ENCODE results near the gene TMCC2. TPM values are rescaled to one million over a fixed set of nuclear protein-coding genes. Genes with fewer than 3 reads are reported as not detected.

Gene TMCC2
- total RNA-seq, 1 experiment from 2014 or later, result 2.7 TPM

DNA sequence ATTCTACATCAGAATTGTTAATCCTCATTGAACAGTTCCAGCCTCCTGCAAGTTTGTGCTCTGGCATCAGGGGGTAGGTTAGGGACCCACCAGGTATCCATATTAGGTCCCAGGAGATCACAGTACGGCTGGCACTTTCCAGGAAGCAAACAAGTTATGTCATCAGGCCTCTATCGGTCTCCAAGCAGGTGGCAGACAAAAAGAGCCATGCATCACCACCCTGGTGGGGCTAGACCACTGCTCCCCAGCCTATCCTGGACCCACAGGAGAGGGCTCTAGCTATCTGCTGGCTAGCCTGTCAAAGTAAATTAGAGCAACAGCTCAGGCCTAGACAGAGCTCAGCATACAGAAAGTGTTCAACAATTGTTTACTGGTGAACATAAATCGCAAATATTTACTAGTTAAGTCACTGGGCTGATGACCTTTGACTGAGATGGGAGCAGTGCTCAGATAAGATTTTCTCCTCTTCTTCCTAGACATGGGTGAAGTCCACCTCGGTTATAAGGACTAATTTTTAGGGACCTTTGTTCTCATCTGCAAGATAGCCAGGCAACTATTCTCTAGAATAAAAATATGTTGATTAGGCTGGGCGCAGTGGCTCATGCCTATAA lies 87.4 kb downstream of the TMCC2 start:
- H3K4me1 ChIP-seq (ENCODE audit: control insufficient read depth in 1 of 2, insufficient read depth in 2 of 2, low read length in 2 of 2), result peaks cover 37 to 43% of the 10 kb centered on the region in 2 experiments
- no peak overlapping the region for H3K9ac ChIP-seq (ENCODE audit: low read length)
- H3K4me3 ChIP-seq (replicated peaks in 1 of 2; ENCODE audit: low read depth in 1 of 2, low read length in 2 of 2), result no peak overlapping the region
- peaks cover 2 to 13% of the 10 kb centered on the region in 2 experiments; a peak in 2 of 4 replicates for H3K36me3 ChIP-seq (ENCODE audit: control insufficient read depth in 1 of 2, insufficient read depth in 2 of 2, low read length in 2 of 2)
- no peak overlapping the region for H2AFZ ChIP-seq (ENCODE audit: low read depth, low read length, poor library complexity, severe bottlenecking)
- no peaks in the 10 kb centered on the region for H3K27me3 ChIP-seq (ENCODE audit: insufficient read depth, low read length)
- RAD21 ChIA-PET (ENCODE audit: low non-redundant PET in 1 of 2, low total read pairs in 2 of 2, uncharacterized antibody in 2 of 2, unreplicated experiment in 2 of 2), result no interaction called here
- H3K9me3 ChIP-seq (ENCODE audit: control insufficient read depth in 1 of 2, insufficient read depth in 1 of 2, low read depth in 1 of 2, low read length in 2 of 2), result no peaks in the 10 kb centered on the region
- TF ChIP-seq, protein P1, sequence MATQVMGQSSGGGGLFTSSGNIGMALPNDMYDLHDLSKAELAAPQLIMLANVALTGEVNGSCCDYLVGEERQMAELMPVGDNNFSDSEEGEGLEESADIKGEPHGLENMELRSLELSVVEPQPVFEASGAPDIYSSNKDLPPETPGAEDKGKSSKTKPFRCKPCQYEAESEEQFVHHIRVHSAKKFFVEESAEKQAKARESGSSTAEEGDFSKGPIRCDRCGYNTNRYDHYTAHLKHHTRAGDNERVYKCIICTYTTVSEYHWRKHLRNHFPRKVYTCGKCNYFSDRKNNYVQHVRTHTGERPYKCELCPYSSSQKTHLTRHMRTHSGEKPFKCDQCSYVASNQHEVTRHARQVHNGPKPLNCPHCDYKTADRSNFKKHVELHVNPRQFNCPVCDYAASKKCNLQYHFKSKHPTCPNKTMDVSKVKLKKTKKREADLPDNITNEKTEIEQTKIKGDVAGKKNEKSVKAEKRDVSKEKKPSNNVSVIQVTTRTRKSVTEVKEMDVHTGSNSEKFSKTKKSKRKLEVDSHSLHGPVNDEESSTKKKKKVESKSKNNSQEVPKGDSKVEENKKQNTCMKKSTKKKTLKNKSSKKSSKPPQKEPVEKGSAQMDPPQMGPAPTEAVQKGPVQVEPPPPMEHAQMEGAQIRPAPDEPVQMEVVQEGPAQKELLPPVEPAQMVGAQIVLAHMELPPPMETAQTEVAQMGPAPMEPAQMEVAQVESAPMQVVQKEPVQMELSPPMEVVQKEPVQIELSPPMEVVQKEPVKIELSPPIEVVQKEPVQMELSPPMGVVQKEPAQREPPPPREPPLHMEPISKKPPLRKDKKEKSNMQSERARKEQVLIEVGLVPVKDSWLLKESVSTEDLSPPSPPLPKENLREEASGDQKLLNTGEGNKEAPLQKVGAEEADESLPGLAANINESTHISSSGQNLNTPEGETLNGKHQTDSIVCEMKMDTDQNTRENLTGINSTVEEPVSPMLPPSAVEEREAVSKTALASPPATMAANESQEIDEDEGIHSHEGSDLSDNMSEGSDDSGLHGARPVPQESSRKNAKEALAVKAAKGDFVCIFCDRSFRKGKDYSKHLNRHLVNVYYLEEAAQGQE (IDR thresholded peaks at IDR 0.05; ENCODE audit: low read depth), result no peak
- TF ChIP-seq YY1 (IDR thresholded peaks at IDR 0.05; ENCODE audit: extremely low read depth, insufficient replicate concordance, low read depth, low read length), result no peak
- TF ChIP-seq, protein P2, sequence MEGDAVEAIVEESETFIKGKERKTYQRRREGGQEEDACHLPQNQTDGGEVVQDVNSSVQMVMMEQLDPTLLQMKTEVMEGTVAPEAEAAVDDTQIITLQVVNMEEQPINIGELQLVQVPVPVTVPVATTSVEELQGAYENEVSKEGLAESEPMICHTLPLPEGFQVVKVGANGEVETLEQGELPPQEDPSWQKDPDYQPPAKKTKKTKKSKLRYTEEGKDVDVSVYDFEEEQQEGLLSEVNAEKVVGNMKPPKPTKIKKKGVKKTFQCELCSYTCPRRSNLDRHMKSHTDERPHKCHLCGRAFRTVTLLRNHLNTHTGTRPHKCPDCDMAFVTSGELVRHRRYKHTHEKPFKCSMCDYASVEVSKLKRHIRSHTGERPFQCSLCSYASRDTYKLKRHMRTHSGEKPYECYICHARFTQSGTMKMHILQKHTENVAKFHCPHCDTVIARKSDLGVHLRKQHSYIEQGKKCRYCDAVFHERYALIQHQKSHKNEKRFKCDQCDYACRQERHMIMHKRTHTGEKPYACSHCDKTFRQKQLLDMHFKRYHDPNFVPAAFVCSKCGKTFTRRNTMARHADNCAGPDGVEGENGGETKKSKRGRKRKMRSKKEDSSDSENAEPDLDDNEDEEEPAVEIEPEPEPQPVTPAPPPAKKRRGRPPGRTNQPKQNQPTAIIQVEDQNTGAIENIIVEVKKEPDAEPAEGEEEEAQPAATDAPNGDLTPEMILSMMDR (IDR thresholded peaks at IDR 0.05 in 2 of 3, conservative IDR thresholded peaks at IDR 0.05 in 1 of 3; ENCODE audit: borderline replicate concordance in 1 of 3, insufficient read depth in 1 of 3, low read depth in 2 of 3, low read length in 2 of 3), result no peak
- no peak for TF ChIP-seq RAD21 (IDR thresholded peaks at IDR 0.05; ENCODE audit: low read depth)
- TF ChIP-seq TCF7L2 (IDR thresholded peaks at IDR 0.05; ENCODE audit: borderline replicate concordance, extremely low read depth, insufficient read depth, insufficient read length), result no peak
- TF ChIP-seq ZNF274 (IDR thresholded peaks at IDR 0.05; ENCODE audit: low read depth, low read length), result no peak
- TF ChIP-seq ZFX (IDR thresholded peaks at IDR 0.05), result no peak
- TF ChIP-seq EZH2 (IDR thresholded peaks at IDR 0.05), result no peak
- TF ChIP-seq EGR1 (IDR thresholded peaks at IDR 0.05; ENCODE audit: low read depth), result no peak
- TF ChIP-seq, protein P3, sequence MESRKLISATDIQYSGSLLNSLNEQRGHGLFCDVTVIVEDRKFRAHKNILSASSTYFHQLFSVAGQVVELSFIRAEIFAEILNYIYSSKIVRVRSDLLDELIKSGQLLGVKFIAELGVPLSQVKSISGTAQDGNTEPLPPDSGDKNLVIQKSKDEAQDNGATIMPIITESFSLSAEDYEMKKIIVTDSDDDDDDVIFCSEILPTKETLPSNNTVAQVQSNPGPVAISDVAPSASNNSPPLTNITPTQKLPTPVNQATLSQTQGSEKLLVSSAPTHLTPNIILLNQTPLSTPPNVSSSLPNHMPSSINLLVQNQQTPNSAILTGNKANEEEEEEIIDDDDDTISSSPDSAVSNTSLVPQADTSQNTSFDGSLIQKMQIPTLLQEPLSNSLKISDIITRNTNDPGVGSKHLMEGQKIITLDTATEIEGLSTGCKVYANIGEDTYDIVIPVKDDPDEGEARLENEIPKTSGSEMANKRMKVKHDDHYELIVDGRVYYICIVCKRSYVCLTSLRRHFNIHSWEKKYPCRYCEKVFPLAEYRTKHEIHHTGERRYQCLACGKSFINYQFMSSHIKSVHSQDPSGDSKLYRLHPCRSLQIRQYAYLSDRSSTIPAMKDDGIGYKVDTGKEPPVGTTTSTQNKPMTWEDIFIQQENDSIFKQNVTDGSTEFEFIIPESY (IDR thresholded peaks at IDR 0.05; ENCODE audit: extremely low read depth, insufficient replicate concordance, low read length), result no peak
- TF ChIP-seq POLR2AphosphoS5 (IDR thresholded peaks at IDR 0.05; ENCODE audit: low read depth, low read length), result no peak
- TF ChIP-seq JUND (IDR thresholded peaks at IDR 0.05), result no peak
- no peak for TF ChIP-seq SIN3A (IDR thresholded peaks at IDR 0.05; ENCODE audit: low read depth)
- TF ChIP-seq EZH2phosphoT487 (IDR thresholded peaks at IDR 0.05; ENCODE audit: borderline replicate concordance), result no peak
- TF ChIP-seq, protein P4, sequence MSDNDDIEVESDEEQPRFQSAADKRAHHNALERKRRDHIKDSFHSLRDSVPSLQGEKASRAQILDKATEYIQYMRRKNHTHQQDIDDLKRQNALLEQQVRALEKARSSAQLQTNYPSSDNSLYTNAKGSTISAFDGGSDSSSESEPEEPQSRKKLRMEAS (IDR thresholded peaks at IDR 0.05), result no peak
- TF ChIP-seq FOSL1 (IDR thresholded peaks at IDR 0.05; ENCODE audit: low read depth), result no peak
- TF ChIP-seq CBX3 (IDR thresholded peaks at IDR 0.05; ENCODE audit: low read depth), result no peak
- ATAC-seq (no peak), DNase-seq (ENCODE audit: low read depth, low spot score) (no peak)
- H4K20me1 ChIP-seq (ENCODE audit: insufficient read depth), result no peaks in the 10 kb centered on the region
- H3K9me2 ChIP-seq (ENCODE audit: insufficient read depth), result no peaks in the 10 kb centered on the region
- no peak overlapping the region for H3K27ac ChIP-seq (ENCODE audit: low read depth, low read length)
- no peak overlapping the region for H3K4me2 ChIP-seq (ENCODE audit: low read length)
- POLR2A ChIA-PET, result no interaction called here
- intact Hi-C loops (cut with micrococcal nuclease), result no loop called here
- H3K79me2 ChIP-seq (ENCODE audit: insufficient read depth, low read length), result peaks cover 69% of the 10 kb centered on the region
- BruUV-seq (replicated peaks), result no TSS peak
- CTCF ChIA-PET, result interaction anchor here (1.5 to 1.9 kb wide), 2 partner anchors 10 to 42 kb away, joined by 3 to 6 read pairs; no protein-coding TSS in a partner anchor
